Measurements from ENCODE around the gene SNX30.

DNA sequence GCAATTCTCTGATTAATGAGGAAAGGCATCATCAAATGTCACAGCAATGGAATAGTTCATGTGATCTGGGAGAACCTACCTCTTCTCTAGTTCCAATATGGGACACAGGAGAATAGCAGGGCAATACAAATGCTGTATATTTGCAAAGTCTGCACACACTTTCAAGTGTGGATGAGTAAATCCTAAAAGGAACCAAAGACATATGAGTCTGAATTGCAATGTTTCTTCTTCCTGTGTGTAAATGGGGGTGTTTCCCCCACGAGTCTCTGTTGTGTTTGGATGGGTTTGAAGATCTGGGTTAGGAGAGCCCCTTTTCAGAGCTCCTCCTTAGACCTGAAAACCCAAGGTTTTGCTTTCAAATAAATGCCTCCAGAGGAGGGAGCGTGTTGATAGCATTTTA lies 113.2 kb downstream of the SNX30 start:
- TF ChIP-seq SP1 (IDR thresholded peaks at IDR 0.05) (no peak), BHLHE40 (IDR thresholded peaks at IDR 0.05; ENCODE audit: borderline replicate concordance) (no peak), LEF1 (IDR thresholded peaks at IDR 0.05; ENCODE audit: borderline replicate concordance) (no peak), FOXK2 (IDR thresholded peaks at IDR 0.05) (no peak), FOXM1 (IDR thresholded peaks at IDR 0.05; ENCODE audit: borderline replicate concordance) (no peak), FOXA1 (IDR thresholded peaks at IDR 0.05) (no peak), SUZ12 (IDR thresholded peaks at IDR 0.05) (no peak), ELF4 (IDR thresholded peaks at IDR 0.05) (no peak), ARNT (IDR thresholded peaks at IDR 0.05) (no peak)
- TF ChIP-seq, protein P1, sequence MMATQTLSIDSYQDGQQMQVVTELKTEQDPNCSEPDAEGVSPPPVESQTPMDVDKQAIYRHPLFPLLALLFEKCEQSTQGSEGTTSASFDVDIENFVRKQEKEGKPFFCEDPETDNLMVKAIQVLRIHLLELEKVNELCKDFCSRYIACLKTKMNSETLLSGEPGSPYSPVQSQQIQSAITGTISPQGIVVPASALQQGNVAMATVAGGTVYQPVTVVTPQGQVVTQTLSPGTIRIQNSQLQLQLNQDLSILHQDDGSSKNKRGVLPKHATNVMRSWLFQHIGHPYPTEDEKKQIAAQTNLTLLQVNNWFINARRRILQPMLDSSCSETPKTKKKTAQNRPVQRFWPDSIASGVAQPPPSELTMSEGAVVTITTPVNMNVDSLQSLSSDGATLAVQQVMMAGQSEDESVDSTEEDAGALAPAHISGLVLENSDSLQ (IDR thresholded peaks at IDR 0.05): no peak

Measured in HEK293T (cell line).